ENCODE results near the gene CDK14. TPM values are rescaled to one million over a fixed set of nuclear protein-coding genes. Genes with fewer than 3 reads are reported as not detected.

The CDK14 gene
- total RNA-seq, 1 experiment from 2014 or later: 23.6 TPM

DNA sequence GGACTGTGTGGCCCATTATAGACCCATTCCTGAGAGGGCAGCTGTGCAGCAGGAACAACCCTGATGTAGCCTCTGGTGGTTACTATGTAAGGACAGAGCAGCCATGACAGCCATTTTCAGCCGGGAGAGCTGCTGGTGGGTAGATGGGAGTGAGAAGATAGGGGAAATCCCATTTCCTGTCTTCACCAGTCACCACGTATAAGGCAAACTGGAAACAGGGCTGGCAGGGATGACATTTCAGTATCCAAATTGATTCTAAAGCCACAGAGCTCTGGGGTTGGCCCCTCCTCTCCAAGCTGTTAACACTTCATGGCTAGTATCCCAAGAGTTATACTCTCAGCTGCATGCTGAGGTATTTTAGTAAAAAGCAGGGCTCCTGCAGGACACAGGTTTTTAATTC, 652.9 kb downstream of the CDK14 start:
- DNase-seq (ENCODE audit: low read depth): peak; percentile 46

- DNase-seq (ENCODE audit: low read depth): peak; percentile 72
Observed at GRCh38 chr7:91249506-91250233, 653.5 kb downstream of the CDK14 start.

GRCh38 chr7:91250706-91251105, 654.6 kb downstream of the CDK14 start:
- DNase-seq (ENCODE audit: low read depth): peak; percentile 85

DNA sequence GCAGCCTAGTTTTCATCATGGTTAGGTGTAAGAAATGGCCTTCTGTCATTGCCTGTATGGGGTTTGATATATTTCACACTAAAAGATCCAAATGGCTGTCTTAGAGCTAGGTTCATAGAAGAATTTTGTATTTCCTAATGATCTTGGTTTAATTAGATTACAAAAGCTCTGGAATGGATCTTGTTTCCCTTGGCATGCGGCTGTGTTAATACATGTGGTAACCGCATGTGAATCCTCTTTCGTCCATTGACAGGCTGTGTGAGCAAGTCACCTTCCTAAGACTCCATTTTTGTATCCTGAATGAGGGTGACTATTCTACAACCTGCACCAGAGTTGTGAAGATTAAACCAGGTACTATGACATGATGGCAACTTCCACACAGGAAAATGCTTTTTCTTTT, 655.8 kb downstream of the CDK14 start:
- DNase-seq (ENCODE audit: low read depth): no peak

Other genes starting within 250 kb of the CDK14 start
- 13.6 and 22.4 TPM in 2 replicates for gene GTPBP10, start 249.6 kb upstream of the CDK14 start, total RNA-seq (2014; rRNA removed)
- gene CLDN12, start 192.9 kb upstream of the CDK14 start, total RNA-seq (2014; rRNA removed): 31.2 and 35.9 TPM in 2 replicates
- gene PTTG1IP2, start 126.7 kb upstream of the CDK14 start, total RNA-seq (2014; rRNA removed): not detected in 2 replicates

Data from LHCN-M2 (cell line).